Measurements from ENCODE around the gene FUT4.

Gene FUT4

DNA sequence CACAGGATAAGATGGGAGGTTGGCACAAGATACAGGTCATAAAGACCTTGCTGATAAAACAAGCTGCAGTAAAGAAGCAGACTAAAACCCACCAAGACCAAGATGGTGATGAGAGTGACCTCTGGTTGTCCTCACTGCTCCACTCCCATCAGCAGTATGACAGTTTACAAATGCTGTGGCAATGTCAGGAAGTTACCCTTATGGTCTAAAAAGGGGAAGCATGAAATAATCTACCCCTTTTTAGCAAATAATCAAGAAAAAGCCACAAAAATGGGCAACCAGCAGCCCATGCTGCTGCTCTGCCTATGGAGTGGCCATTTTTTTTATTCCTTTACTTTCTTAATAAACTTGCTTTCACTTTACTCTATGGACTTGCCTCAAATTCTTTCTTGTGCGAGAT is 14.7 kb downstream of the FUT4 start:
- Histone ChIP-seq H3K27me3 (ENCODE audit: insufficient read depth, insufficient read length) (no peaks in the 10 kb centered on the region), H3K4me1 (ENCODE audit: insufficient read depth, insufficient read length) (no peaks in the 10 kb centered on the region), H3K36me3 (ENCODE audit: insufficient read depth, insufficient read length, low read length) (no peaks in the 10 kb centered on the region), H3K4me3 (ENCODE audit: insufficient read length, low read depth) (no peak overlapping the region), H3K9ac (ENCODE audit: insufficient read length, low read depth) (no peak overlapping the region), H3K9me3 (ENCODE audit: insufficient read depth, low read length) (no peaks in the 10 kb centered on the region)
- no peak for TF ChIP-seq SUZ12 (IDR thresholded peaks at IDR 0.05; ENCODE audit: extremely low read depth, insufficient read depth, insufficient read length)
- TF ChIP-seq YY1 (IDR thresholded peaks at IDR 0.05; ENCODE audit: insufficient read depth, insufficient read length), result no peak
- no peak for TF ChIP-seq ZNF274 (IDR thresholded peaks at IDR 0.05; ENCODE audit: low read depth, low read length)
- no peak for DNase-seq (ENCODE audit: low read depth, low spot score)

DNA sequence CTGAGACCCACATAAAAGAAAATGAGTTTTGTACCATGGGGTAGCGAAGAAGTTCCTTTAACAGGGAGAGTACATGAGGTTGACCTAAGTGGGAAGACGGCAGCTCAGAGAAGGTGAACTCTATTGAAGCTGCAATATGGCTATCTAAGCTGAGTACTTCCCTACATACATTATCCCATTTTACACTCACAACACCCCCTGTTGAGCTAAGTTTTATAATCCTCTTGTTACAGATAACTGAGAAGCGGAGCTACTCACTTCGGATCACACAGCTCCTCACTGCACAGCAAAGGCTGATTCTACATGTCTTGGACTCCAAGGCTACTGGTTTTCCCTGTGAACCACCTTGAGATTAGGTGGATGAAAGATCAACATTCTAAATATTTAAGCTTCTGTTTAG is 15.2 kb downstream of the FUT4 start:
- Histone ChIP-seq H3K36me3 (ENCODE audit: insufficient read depth, insufficient read length, low read length) (no peaks in the 10 kb centered on the region), H3K9ac (ENCODE audit: insufficient read length, low read depth) (no peak overlapping the region), H3K4me3 (ENCODE audit: insufficient read length, low read depth) (no peak overlapping the region), H3K27me3 (ENCODE audit: insufficient read depth, insufficient read length) (no peaks in the 10 kb centered on the region), H3K9me3 (ENCODE audit: insufficient read depth, low read length) (no peaks in the 10 kb centered on the region), H3K4me1 (ENCODE audit: insufficient read depth, insufficient read length) (no peaks in the 10 kb centered on the region)
- DNase-seq (ENCODE audit: low read depth, low spot score), result no peak
- TF ChIP-seq ZNF274 (IDR thresholded peaks at IDR 0.05; ENCODE audit: low read depth, low read length), result no peak
- TF ChIP-seq YY1 (IDR thresholded peaks at IDR 0.05; ENCODE audit: insufficient read depth, insufficient read length), result no peak
- no peak for TF ChIP-seq SUZ12 (IDR thresholded peaks at IDR 0.05; ENCODE audit: extremely low read depth, insufficient read depth, insufficient read length)

DNA sequence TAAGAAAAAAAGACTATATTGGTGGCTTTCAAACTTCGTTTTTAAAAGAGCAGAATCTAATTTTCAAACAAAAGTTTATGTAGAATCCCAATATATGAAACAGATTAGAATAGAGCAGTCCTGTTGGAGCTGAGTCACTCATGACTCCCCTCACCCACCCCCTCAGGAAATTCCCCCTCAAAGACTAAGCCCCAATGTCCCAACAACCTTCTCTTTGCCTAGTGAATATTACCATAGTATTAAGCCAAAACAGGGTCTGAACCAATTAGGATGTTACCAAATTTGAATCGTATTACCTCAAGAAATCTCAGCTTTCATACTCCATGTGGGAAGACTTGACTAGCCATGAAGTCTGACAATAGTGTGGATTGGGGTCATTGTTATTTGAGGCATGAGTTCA is 15.6 kb downstream of the FUT4 start:
- Histone ChIP-seq H3K9me3 (ENCODE audit: insufficient read depth, low read length) (no peaks in the 10 kb centered on the region), H3K27me3 (ENCODE audit: insufficient read depth, insufficient read length) (no peaks in the 10 kb centered on the region), H3K4me3 (ENCODE audit: insufficient read length, low read depth) (no peak overlapping the region), H3K36me3 (ENCODE audit: insufficient read depth, insufficient read length, low read length) (no peaks in the 10 kb centered on the region), H3K9ac (ENCODE audit: insufficient read length, low read depth) (no peak overlapping the region), H3K4me1 (ENCODE audit: insufficient read depth, insufficient read length) (no peaks in the 10 kb centered on the region)
- no peak for TF ChIP-seq YY1 (IDR thresholded peaks at IDR 0.05; ENCODE audit: insufficient read depth, insufficient read length)
- TF ChIP-seq ZNF274 (IDR thresholded peaks at IDR 0.05; ENCODE audit: low read depth, low read length), result no peak
- no peak for TF ChIP-seq SUZ12 (IDR thresholded peaks at IDR 0.05; ENCODE audit: extremely low read depth, insufficient read depth, insufficient read length)
- DNase-seq (ENCODE audit: low read depth, low spot score), result no peak

DNA sequence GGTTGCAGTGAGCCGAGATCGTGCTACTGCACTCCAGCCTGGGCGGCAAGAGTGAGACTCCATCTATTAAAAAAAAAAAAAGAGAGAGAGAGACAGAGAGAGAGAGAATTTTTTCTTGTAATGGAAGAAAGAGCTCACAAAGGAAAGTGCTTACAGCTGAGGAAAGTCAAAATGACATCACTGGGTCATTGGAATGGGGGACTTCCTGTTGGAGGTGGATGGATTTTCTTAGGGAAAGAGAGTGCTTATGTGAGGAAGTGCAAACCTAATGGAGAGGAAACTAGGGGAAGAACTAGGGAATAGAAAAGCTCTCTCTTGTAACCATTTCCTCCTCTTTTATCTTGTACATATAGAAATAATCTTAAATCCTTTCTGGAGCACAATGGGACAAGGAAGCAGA is 17.1 kb downstream of the FUT4 start:
- Histone ChIP-seq H3K27me3 (ENCODE audit: insufficient read depth, insufficient read length) (no peaks in the 10 kb centered on the region), H3K9me3 (ENCODE audit: insufficient read depth, low read length) (no peaks in the 10 kb centered on the region), H3K9ac (ENCODE audit: insufficient read length, low read depth) (no peak overlapping the region), H3K36me3 (ENCODE audit: insufficient read depth, insufficient read length, low read length) (no peaks in the 10 kb centered on the region), H3K4me1 (ENCODE audit: insufficient read depth, insufficient read length) (no peaks in the 10 kb centered on the region), H3K4me3 (ENCODE audit: insufficient read length, low read depth) (no peak overlapping the region)
- no peak for DNase-seq (ENCODE audit: low read depth, low spot score)
- TF ChIP-seq ZNF274 (IDR thresholded peaks at IDR 0.05; ENCODE audit: low read depth, low read length) (no peak), SUZ12 (IDR thresholded peaks at IDR 0.05; ENCODE audit: extremely low read depth, insufficient read depth, insufficient read length) (no peak), YY1 (IDR thresholded peaks at IDR 0.05; ENCODE audit: insufficient read depth, insufficient read length) (no peak)

DNA sequence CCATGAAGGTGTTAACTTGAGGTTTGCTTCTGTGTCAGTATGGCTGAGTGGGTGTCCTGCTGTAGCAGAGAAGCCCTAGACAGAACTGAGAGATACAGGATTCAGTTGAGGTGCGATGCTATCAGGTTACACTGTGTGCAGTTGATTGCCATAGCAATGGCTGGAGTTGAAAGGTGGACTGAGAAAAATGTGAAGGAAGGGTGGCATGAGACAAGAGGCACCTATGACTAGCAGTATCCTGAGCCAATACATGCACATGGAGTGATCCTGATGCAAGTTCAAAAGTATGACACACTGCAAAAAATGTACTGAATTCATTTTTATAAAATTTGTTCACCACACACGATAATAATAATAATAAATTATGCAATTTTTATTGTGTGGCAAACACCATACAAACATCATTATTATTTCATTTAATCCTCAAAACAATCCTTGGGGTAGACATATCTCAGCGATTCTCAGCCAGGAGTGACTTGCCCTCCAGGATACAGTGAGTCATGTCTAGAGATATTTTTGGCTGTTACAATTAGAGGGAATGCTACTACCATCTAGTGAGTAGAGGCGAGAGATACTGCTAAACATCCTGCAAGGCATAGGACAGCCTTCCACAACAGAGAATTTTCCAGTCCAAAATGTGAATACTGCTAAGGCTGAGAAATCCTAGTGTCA is 19.6 kb downstream of the FUT4 start:
- H3K9ac ChIP-seq (ENCODE audit: insufficient read length, low read depth), result no peak overlapping the region

DNA sequence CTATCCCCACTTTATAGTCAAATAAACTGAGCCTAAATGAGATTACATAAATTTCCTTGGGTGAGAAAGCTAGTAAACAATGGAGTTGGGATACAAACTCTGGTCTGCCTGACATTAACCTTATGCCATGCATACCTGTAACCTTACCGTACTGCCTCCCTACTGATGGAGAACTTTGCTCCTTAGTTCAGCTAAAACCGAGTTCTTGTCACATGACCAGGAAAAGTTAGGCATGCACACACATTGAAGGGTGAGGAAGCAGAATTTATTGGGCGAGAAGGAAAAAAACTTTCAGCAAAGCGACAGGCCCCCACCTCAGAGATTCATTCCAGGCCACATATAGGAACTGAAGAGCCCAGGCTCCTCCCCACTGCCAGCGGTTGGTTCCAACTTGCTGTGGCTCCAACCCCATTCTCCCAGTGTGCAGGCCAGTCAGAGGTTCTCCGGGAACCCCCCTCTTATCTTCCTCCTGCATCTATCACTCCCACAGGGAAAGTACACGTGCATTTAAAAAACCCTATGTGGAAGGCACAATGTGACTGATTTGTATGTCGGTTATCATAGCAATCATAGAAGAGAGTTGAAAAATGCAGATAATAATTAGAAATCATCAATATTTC is 20.2 kb downstream of the FUT4 start:
- Histone ChIP-seq H3K27me3 (ENCODE audit: insufficient read depth, insufficient read length) (no peaks in the 10 kb centered on the region), H3K4me1 (ENCODE audit: insufficient read depth, insufficient read length) (no peaks in the 10 kb centered on the region), H3K9ac (ENCODE audit: insufficient read length, low read depth) (no peak overlapping the region), H3K36me3 (ENCODE audit: insufficient read depth, insufficient read length, low read length) (no peaks in the 10 kb centered on the region), H3K4me3 (ENCODE audit: insufficient read length, low read depth) (no peak overlapping the region), H3K9me3 (ENCODE audit: insufficient read depth, low read length) (no peaks in the 10 kb centered on the region)
- DNase-seq (ENCODE audit: low read depth, low spot score), result no peak
- TF ChIP-seq ZNF274 (IDR thresholded peaks at IDR 0.05; ENCODE audit: low read depth, low read length) (no peak), YY1 (IDR thresholded peaks at IDR 0.05; ENCODE audit: insufficient read depth, insufficient read length) (no peak), SUZ12 (IDR thresholded peaks at IDR 0.05; ENCODE audit: extremely low read depth, insufficient read depth, insufficient read length) (no peak)

More for the DNA sequence above, 19.6 kb downstream of the FUT4 start:
- DNase-seq (ENCODE audit: low read depth, low spot score), result no peak
- no peaks in the 10 kb centered on the region for H3K9me3 ChIP-seq (ENCODE audit: insufficient read depth, low read length)
- no peaks in the 10 kb centered on the region for H3K27me3 ChIP-seq (ENCODE audit: insufficient read depth, insufficient read length)
- no peak for TF ChIP-seq YY1 (IDR thresholded peaks at IDR 0.05; ENCODE audit: insufficient read depth, insufficient read length)
- no peak for TF ChIP-seq ZNF274 (IDR thresholded peaks at IDR 0.05; ENCODE audit: low read depth, low read length)
- no peaks in the 10 kb centered on the region for H3K4me1 ChIP-seq (ENCODE audit: insufficient read depth, insufficient read length)
- H3K4me3 ChIP-seq (ENCODE audit: insufficient read length, low read depth), result no peak overlapping the region
- no peaks in the 10 kb centered on the region for H3K36me3 ChIP-seq (ENCODE audit: insufficient read depth, insufficient read length, low read length)

DNA sequence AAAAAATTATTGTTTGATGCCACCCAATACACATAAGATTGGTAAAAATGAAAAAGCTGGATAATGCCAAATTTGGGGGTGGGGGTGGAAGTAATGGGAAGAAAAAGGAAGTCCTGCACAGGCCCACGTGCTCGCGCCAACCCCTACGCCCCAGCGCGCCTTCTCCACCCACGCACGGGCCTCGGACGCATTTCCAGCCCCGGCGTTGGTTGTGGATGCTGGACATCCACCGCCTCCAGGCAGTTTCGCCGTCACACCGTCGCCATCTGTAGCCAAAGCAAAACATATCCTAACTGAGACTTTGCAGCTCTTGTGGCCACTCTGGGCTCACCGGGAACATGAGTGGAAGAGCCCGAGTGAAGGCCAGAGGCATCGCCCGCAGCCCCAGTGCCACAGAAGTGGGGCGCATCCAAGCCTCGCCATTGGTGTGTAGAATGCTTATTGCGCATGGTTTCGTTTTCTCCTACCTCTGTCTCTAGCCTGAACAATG is 23.5 kb downstream of the FUT4 start, which contains the start of gene PIWIL4:
PIWIL4 (plus strand) TSS at position 188 of the 490 bp plus-strand sequence; CDS start at position 339, 151 bp downstream.
- H3K36me3 ChIP-seq (ENCODE audit: insufficient read depth, insufficient read length, low read length), result no peaks in the 10 kb centered on the region
- no peak within 1 kb of the TSS for H3K4me3 ChIP-seq (ENCODE audit: insufficient read length, low read depth)
- TF ChIP-seq YY1 (IDR thresholded peaks at IDR 0.05; ENCODE audit: insufficient read depth, insufficient read length) (no peak), ZNF274 (IDR thresholded peaks at IDR 0.05; ENCODE audit: low read depth, low read length) (no peak), SUZ12 (IDR thresholded peaks at IDR 0.05; ENCODE audit: extremely low read depth, insufficient read depth, insufficient read length) (no peak)
- no peak for DNase-seq (ENCODE audit: low read depth, low spot score)
- no peaks in the 10 kb centered on the region for H3K27me3 ChIP-seq (ENCODE audit: insufficient read depth, insufficient read length)
- H3K4me1 ChIP-seq (ENCODE audit: insufficient read depth, insufficient read length), result no peaks in the 10 kb centered on the region
- no peak within 1 kb of the TSS for H3K9ac ChIP-seq (ENCODE audit: insufficient read length, low read depth)
- no peaks in the 10 kb centered on the region for H3K9me3 ChIP-seq (ENCODE audit: insufficient read depth, low read length)
